ENCODE measurements around the gene ART5. TPM values are rescaled to one million over a fixed set of nuclear protein-coding genes. Genes with fewer than 3 reads are reported as not detected.

The ART5 gene
- total RNA-seq, 2 experiments from 2014 or later = not detected

DNA sequence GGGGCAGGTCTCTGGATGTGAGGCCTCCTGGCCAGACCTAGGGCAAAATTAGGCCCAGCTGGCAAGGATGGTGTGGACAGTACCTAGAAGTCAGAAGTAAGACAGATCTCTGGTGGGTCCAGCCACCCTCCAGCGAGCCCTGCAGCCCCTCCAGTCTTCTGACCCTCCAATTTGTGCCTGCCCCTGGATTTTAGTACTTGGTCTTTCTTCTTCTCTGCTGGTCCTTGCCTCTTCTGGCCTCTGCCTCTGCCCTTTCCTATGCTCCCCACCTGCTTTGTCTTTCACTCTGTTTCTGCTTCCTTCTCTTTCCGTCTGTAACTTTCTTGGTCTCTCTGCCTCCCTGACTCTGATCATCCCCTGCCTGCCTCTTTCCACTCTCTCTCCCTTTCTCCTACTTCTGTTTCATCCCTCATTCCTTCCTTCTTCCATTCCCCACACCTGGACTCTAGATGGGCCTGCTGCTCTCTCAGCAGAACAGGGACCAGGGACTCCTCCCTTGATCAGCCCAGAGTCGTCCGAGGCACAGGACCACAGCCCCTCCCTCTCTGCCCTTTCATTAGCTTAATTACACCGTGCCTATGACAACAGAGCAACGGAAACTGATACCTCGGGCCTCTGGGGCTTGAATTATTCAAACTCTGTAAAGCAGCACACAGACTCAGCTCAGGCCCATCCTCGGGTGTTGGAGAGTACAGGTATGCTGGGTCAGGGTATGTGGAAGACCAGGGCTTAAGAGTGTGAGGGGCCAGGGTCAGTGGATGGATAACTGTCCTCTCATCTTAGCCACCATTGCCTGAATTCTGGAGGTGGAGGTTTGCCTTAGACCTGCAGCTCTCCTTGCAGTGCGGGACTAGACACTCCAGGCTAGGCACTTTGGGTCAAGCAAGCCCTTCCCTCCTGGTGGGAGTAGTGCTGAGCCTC lies 29.8 kb upstream of the ART5 start, which contains the start of gene CHRNA10:
Gene CHRNA10 (minus strand): TSS at position 51 of the 921 bp plus-strand sequence. CDS start 72 bp downstream, outside the sequence.
- ATAC-seq (ENCODE audit: poor library complexity) = no peak
- Histone ChIP-seq H3K27ac (ENCODE audit: low read depth in 1 of 2, low read length in 2 of 2) (no peak within 1 kb of the TSS), H3K9me3 (ENCODE audit: control insufficient read depth in 1 of 2, insufficient read depth in 1 of 2, low read length in 2 of 2) (no peaks in the 10 kb centered on the region), H3K36me3 (ENCODE audit: insufficient read depth, low read length) (peaks cover 67% of the 10 kb centered on the region), H3K4me3 (ENCODE audit: low read length) (no peak within 1 kb of the TSS), H3K4me1 (ENCODE audit: insufficient read depth, low read length) (no peaks in the 10 kb centered on the region), H3K27me3 (ENCODE audit: control insufficient read depth in 1 of 2, insufficient read depth in 2 of 2, low read length in 2 of 2) (no peaks in the 10 kb centered on the region)
- intact Hi-C loops (cut with DNase I, micrococcal nuclease) = no loop called here
- peak within 1 kb of the TSS; percentile 28 for H3K27ac Mint-ChIP-seq
- TF ChIP-seq, protein P1, sequence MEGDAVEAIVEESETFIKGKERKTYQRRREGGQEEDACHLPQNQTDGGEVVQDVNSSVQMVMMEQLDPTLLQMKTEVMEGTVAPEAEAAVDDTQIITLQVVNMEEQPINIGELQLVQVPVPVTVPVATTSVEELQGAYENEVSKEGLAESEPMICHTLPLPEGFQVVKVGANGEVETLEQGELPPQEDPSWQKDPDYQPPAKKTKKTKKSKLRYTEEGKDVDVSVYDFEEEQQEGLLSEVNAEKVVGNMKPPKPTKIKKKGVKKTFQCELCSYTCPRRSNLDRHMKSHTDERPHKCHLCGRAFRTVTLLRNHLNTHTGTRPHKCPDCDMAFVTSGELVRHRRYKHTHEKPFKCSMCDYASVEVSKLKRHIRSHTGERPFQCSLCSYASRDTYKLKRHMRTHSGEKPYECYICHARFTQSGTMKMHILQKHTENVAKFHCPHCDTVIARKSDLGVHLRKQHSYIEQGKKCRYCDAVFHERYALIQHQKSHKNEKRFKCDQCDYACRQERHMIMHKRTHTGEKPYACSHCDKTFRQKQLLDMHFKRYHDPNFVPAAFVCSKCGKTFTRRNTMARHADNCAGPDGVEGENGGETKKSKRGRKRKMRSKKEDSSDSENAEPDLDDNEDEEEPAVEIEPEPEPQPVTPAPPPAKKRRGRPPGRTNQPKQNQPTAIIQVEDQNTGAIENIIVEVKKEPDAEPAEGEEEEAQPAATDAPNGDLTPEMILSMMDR (IDR thresholded peaks at IDR 0.05) = no peak
- ChIA-PET POLR2A (no interaction called here), CTCF (no interaction called here)
- H3K36me3 Mint-ChIP-seq (ENCODE audit: low read depth) = peaks cover 85% of the 10 kb centered on the region
- H3K9me3 Mint-ChIP-seq = no peaks in the 10 kb centered on the region
- H3K4me1 Mint-ChIP-seq (ENCODE audit: low read depth) = no peaks in the 10 kb centered on the region
- no peaks in the 10 kb centered on the region for H3K27me3 Mint-ChIP-seq
- no peak within 1 kb of the TSS for H3K4me3 Mint-ChIP-seq
- no peak for DNase-seq

DNA sequence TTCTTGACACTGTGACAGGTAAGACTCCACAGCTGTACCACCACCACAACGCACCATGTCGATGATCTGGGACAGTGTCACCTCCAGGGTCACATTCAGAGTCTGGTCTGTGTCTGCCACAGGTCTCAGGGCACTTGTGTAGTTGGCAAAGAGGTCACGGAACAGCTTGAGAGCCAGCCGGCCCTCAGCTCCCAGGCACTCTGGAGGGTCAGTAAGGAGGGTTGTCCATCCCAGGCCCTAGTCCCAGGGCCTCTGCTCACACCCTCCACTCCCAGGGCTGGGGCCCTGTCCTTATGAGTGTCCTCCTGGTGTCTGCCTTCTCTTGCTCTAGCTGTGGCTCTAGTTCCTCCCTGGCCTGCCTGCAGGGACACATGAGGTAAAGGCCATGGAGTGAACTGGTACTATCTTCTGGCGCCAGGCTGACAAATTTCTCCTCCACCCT lies 28.0 kb upstream of the ART5 start:
- intact Hi-C loops (cut with DNase I, micrococcal nuclease) = no loop called here
- no peaks in the 10 kb centered on the region for H3K4me1 Mint-ChIP-seq (ENCODE audit: low read depth)
- Histone ChIP-seq H3K27me3 (ENCODE audit: control insufficient read depth in 1 of 2, insufficient read depth in 2 of 2, low read length in 2 of 2) (no peaks in the 10 kb centered on the region), H3K36me3 (ENCODE audit: insufficient read depth, low read length) (peaks cover 54% of the 10 kb centered on the region), H3K4me1 (ENCODE audit: insufficient read depth, low read length) (no peaks in the 10 kb centered on the region), H3K9me3 (ENCODE audit: control insufficient read depth in 1 of 2, insufficient read depth in 1 of 2, low read length in 2 of 2) (no peaks in the 10 kb centered on the region), H3K27ac (ENCODE audit: low read depth in 1 of 2, low read length in 2 of 2) (no peak overlapping the region), H3K4me3 (ENCODE audit: low read length) (no peak overlapping the region)
- no peaks in the 10 kb centered on the region for H3K27me3 Mint-ChIP-seq
- TF ChIP-seq, protein P1 (IDR thresholded peaks at IDR 0.05) = no peak
- H3K4me3 Mint-ChIP-seq = no peak overlapping the region
- H3K9me3 Mint-ChIP-seq = no peaks in the 10 kb centered on the region
- POLR2A ChIA-PET = no interaction called here
- DNase-seq = no peak
- H3K36me3 Mint-ChIP-seq (ENCODE audit: low read depth) = peaks cover 85% of the 10 kb centered on the region
- H3K27ac Mint-ChIP-seq = no peak overlapping the region
- no peak for ATAC-seq (ENCODE audit: poor library complexity)
- CTCF ChIA-PET = no interaction called here

DNA sequence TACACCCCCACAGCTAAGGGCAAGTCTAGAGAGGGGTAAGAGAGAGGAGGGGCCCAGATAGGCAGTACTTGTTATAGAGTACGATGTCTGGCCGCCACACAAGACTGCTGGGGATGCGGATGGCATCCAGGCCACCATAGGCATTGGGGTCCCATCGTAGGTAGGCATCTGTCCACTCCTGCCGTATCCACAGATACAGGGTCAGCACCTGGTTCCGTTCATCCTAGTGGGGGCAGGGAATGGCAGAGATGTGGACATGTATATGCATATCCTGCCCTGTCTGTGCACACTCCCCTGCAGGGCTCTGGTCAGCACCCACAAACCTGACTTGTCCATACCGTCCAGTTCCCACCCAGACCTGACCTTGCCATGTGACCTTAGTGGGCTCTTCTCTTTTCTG lies 27.3 kb upstream of the ART5 start:
- Histone ChIP-seq H3K9me3 (ENCODE audit: control insufficient read depth in 1 of 2, insufficient read depth in 1 of 2, low read length in 2 of 2) (no peaks in the 10 kb centered on the region), H3K4me3 (ENCODE audit: low read length) (no peak overlapping the region), H3K36me3 (ENCODE audit: insufficient read depth, low read length) (peaks cover 54% of the 10 kb centered on the region), H3K4me1 (ENCODE audit: insufficient read depth, low read length) (no peaks in the 10 kb centered on the region), H3K27me3 (ENCODE audit: control insufficient read depth in 1 of 2, insufficient read depth in 2 of 2, low read length in 2 of 2) (no peaks in the 10 kb centered on the region), H3K27ac (ENCODE audit: low read depth in 1 of 2, low read length in 2 of 2) (no peak overlapping the region)
- Mint-ChIP-seq H3K27ac (no peak overlapping the region), H3K27me3 (no peaks in the 10 kb centered on the region), H3K36me3 (ENCODE audit: low read depth) (peaks cover 82% of the 10 kb centered on the region), H3K4me3 (no peak overlapping the region), H3K4me1 (ENCODE audit: low read depth) (no peaks in the 10 kb centered on the region), H3K9me3 (no peaks in the 10 kb centered on the region)
- TF ChIP-seq, protein P1 (IDR thresholded peaks at IDR 0.05) = no peak
- ChIA-PET CTCF (no interaction called here), POLR2A (no interaction called here)
- no peak for DNase-seq
- intact Hi-C loops (cut with DNase I, micrococcal nuclease) = no loop called here
- ATAC-seq (ENCODE audit: poor library complexity) = no peak

All from CD4-positive, alpha-beta T cell (primary cell).